ENCODE measurements around the gene KCNG3.
A peak's percentile ranks its signal among the peaks of the same experiment; 100 is the strongest.

The KCNG3 gene
- 0.24 to 0.80 (median 0.31) reads per million in 4 donors for total RNA-seq

GRCh38 chr2:42493468-42494354, at the start of gene KCNG3:
KCNG3 (minus strand) TSS chr2:42493982; CDS start chr2:42493501, 481 bp downstream.
- DNase-seq: peak; percentile 35 to 62 (median 44)

GRCh38 chr2:42542871-42543270, 49.1 kb upstream of the KCNG3 start:
- DNase-seq: no peak

- no peak for DNase-seq
These were observed 43.7 kb upstream of the KCNG3 start for GRCh38 chr2:42537493-42537892.

- no peak for DNase-seq
These were observed 38.6 kb upstream of the KCNG3 start for GRCh38 chr2:42532397-42532796.

- no peak for DNase-seq
These were observed 29.6 kb upstream of the KCNG3 start for GRCh38 chr2:42523341-42523740.

- no peak for DNase-seq
These were observed 28.3 kb upstream of the KCNG3 start for GRCh38 chr2:42522035-42522434.

GRCh38 chr2:42519624-42520023, 25.8 kb upstream of the KCNG3 start:
- no peak for DNase-seq

GRCh38 chr2:42516418-42516901, 22.7 kb upstream of the KCNG3 start:
- no peak for DNase-seq

- peak in 1 of 5 donors; percentile 12 for DNase-seq
These were observed 19.6 kb upstream of the KCNG3 start for GRCh38 chr2:42513252-42513918.

- no peak for DNase-seq
These were observed 16.9 kb upstream of the KCNG3 start for GRCh38 chr2:42510608-42511243.

- DNase-seq: no peak
These were observed 16.4 kb upstream of the KCNG3 start for GRCh38 chr2:42510191-42510590.

GRCh38 chr2:42504364-42505230, 10.8 kb upstream of the KCNG3 start:
- DNase-seq: no peak

- no peak for DNase-seq
These were observed 9.5 kb upstream of the KCNG3 start for GRCh38 chr2:42503291-42503690.

- DNase-seq: no peak
These were observed 4.7 kb upstream of the KCNG3 start for GRCh38 chr2:42498497-42498896.

- no peak for DNase-seq
These were observed 1.8 kb upstream of the KCNG3 start for GRCh38 chr2:42495611-42496010.

GRCh38 chr2:42495234-42495581, 1.4 kb upstream of the KCNG3 start:
- DNase-seq: no peak

- DNase-seq: peak in 4 of 5 donors; percentile 34 to 72 (median 52)
These were observed 812 bp upstream of the KCNG3 start for GRCh38 chr2:42494355-42495233.

- peak in 3 of 5 donors; percentile 13 to 42 (median 17) for DNase-seq
These were observed 903 bp downstream of the KCNG3 start for GRCh38 chr2:42492691-42493467.

- no peak for DNase-seq
These were observed 5.5 kb downstream of the KCNG3 start for GRCh38 chr2:42488297-42488696.

- DNase-seq: no peak
These were observed 7.5 kb downstream of the KCNG3 start for GRCh38 chr2:42486145-42486906.

Data from T-helper 1 cell (primary cell).